GM21576 (cell line): ENCODE results near the gene CACNA1C.
"Not testable (repeated sequence)": the region's sequence is repeated elsewhere in the genome, so short reads cannot be mapped to it uniquely, and the experiment has no call there.

ENCODE experiments used
- ATAC-seq: cut with Tn5 transposase; IDR thresholded peaks from one replicate; pipeline ENCODE4 v1.9.1; 2021; ENCODE audit warnings: mild to moderate bottlenecking, moderate library complexity; ENCODE audit not compliant: unreplicated experiment

CACNA1C gene

DNA sequence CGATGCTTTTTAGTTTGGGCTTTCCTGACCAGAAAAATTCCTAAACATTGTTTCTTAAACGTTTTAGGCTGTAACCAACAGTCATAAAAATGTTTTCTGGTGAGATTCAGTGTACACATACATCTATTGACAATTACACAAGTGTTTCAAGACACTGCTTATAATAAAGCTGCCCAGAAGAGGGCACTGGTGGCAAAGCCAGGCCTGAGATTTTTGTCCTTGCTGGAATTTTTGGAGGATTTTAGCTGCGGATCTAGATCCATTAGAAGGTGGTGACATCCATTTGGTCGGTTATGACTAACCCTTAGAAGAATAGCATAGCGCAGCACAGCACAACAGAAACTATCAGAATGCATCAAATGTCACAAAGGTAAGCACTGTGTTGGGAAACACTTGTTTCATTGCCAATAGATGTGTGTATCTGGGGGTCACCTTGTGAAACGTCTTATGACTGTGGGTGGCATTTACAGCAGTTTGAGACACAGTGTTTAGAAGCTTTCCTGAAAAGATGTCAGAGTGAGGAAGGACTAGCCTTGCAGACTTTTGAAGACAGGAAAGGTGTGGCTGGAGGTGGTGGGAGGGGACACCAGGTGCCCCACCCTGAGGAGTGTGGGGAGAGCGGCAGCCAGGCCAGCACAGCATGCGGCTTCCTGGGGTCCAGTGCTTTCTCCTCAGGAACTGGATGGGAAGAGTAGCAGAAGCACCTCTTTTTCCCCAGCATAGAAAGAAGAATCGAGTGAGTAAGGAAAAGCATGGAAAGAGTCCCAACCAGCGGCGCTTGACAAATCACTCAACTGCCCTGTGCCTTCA lies 687.2 kb downstream of the CACNA1C start:
- no peak for ATAC-seq

DNA sequence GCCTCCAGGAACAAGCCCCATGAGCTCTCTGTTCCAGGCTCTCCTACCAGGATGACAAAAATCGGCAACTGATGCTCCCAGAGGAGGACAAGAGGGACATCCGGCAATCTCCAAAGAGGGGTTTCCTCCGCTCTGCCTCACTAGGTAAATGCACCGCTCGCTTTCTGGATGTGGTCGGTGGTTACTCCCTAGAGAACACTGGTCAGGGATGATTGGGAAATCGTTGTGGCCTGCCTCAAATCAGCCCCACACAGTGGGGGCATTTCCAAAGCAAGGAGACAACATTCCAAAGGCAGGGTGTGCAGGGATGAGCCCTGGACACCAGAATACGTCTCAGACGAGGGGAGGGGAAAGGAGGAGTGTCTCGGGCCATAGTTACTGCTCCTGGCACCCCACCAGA lies 689.2 kb downstream of the CACNA1C start:
- ATAC-seq = not testable (repeated sequence)

DNA sequence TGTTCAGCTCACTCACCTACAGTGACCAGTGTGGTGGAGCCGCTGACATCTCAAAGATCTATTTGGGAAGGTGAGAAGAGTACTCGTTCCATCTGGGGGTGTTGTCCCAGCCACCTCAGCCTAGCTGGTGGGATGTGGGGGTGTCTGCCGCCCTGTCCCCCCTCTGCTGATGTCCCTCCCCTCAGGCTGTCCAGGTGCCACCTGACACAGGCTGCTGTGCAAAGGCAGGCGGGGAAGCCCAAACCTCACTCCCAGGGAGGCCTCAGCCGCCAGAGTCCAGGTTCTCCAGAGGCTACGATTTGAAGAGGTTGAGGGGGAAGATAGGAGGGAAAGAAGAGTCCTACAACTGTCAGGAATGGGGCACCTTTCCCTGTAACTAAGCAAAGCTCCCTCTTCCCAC lies 690.7 kb downstream of the CACNA1C start:
- ATAC-seq = no peak

- no peak for ATAC-seq
Measured at GRCh38 chr12:2745655-2746054, 692.9 kb downstream of the CACNA1C start.
